HPDE6-E6E7 (cell line): ENCODE measurements around the gene PLPP7.
"Not testable (repeated sequence)": the region's sequence is repeated elsewhere in the genome, so short reads cannot be mapped to it uniquely, and the experiment has no call there.

Source experiments
- DNase-seq: peaks from one replicate; pipeline ENCODE4 v3.0.0; 2011; ENCODE audit warnings: missing footprints; ENCODE audit errors: extremely low spot score

The PLPP7 gene

DNA sequence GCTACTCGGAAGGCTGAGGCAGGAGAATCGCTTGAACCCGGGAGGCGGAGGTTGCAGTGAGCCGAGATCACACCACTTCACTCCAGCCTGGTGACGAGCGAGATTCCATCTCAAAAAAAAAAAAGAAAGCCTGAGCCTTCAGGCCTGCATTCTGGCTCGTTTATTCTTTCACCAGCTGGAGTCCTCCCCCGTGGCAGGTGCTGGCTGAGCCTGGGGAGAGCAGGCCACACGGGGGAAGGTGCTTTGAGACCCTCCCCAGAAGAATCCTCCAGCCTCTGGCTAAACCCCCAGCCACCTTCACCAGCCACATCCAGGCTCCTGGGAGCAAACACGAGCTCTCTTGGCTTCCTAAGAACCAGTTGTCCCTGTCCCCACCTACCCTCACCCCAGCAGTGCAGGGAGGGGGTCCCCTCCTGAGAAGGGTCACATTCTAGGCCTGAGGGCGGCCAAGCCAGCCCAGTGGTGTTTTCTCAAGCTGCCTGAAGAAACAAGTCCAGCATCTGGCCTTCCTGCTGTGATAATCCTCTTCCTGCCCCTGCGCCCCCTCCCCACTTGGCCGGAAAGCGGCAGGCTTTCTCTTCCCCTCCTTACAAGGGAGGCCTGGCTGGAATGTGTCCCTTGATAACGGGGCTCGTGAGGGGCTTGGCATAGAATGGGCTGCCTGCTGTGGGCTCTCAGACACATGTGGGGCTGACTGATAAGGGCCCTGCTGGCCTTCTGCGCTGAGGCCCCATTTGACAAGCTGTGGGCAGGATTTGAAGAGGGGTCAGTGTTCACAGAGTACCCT is 41.5 kb downstream of the PLPP7 start:
- DNase-seq, result no peak

DNA sequence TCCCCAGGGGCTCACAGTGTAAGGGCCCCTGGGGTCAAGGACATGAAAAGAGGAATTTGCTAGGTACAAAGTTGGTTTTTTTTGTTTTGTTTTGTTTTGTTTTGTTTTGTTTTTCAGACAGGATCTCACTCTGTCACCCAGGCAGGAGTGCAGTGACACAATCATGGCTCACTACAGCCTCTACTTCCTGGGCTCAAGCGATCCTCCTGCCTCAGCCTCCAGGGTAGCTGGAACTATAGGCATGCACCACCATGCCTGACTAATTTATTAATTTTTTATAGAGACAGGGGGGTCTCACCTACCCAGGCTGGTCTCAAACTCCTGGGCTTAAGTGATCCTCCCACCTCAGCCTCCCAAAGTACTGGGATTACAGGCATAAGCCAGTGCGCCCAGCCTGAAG is 42.5 kb downstream of the PLPP7 start:
- not testable (repeated sequence) for DNase-seq

DNA sequence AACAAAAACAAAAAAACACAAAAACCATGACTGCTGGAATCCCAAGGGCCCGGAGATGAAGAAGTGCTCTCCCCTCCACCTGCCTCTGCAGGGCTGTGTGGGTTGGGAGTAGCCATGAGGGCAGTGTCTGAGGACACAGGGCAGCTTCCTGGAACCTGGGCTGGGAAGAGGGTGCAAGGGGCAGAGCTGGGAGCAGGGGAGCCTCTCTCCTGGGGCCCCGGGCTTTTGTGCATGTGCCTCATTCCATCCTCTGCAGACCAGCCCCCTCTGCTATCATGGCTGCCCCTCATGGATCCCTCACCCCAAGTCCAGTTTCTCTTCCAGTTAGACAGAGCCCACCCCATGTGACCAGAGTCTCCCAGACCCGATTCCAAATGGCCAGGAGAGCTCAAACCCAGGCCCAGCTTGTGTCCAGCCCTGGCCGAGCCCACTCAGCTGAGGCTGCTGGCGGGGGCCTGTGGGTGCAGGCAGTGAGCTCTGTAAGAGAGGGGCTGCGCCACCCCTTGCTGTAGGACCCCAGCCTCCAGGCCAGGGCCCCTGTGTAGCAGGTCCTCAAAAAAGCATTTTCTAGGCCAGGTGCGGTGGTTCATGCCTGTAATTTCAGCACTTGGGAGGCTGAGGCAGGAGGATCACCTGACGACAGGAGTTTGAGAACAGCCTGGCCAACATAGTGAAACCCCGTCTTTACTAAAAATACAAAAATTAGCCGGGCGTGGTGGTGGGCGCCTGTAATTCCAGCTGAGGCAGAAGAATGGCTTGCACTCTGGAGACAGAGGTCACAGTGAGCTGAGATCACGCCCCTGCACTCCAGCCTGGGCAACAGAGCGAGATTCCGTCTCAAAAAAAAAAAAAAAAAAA is 44.5 kb downstream of the PLPP7 start:
- no peak for DNase-seq

DNA sequence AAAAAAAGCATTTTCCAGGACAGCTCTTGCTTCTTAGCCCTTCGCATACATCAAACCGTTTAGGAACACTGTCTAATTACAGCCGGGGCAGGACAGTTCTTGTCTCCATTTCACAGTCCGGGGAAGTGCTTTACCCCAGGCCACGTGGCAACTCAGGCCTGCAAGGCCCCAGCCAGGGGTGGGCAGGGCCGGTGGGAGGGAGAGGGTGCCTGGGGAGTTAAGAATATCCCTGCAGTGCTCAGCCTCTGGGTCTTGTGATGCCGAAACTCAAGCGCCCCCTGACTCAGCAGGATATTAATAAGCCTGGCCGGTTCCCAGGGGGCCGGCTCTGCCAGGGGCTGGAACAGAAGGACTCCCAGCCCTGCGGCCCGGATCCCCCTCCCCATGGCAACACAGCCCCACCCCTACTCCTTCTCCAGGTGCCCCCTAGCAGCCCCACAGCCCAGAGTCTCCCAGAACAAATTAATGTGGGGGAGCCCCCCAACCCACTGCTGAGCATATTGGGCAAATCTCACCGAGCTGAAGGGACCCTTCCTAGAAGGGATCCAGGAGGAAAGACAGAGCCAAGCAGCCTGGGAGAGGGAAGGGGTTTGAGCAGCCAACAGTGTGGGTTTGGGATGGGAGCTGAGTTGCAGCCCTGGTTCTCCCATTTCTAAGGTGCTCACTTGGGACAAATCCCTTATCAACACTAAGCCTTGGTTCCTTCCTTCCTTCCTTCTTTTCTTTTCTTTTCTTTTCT is 45.3 kb downstream of the PLPP7 start:
- DNase-seq, result no peak

DNA sequence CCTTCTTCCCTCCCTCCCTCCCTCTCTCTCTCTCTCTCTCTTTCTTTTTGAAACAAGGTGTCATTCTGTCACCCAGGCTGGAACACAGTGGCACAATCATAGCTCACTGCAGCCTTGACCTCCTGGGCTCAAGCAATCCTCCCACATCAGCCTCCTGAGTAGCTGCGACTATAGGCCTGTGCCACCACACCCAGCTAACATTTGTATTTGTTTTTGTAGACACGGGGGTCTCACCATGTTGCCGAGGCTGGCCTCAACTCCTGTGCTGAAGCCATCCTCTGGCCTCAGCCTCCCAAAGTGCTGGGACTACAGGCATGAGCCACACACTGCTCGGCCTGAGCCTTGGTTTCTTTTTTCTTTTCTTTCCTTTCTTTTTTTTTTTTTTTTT is 45.8 kb downstream of the PLPP7 start:
- no peak for DNase-seq

DNA sequence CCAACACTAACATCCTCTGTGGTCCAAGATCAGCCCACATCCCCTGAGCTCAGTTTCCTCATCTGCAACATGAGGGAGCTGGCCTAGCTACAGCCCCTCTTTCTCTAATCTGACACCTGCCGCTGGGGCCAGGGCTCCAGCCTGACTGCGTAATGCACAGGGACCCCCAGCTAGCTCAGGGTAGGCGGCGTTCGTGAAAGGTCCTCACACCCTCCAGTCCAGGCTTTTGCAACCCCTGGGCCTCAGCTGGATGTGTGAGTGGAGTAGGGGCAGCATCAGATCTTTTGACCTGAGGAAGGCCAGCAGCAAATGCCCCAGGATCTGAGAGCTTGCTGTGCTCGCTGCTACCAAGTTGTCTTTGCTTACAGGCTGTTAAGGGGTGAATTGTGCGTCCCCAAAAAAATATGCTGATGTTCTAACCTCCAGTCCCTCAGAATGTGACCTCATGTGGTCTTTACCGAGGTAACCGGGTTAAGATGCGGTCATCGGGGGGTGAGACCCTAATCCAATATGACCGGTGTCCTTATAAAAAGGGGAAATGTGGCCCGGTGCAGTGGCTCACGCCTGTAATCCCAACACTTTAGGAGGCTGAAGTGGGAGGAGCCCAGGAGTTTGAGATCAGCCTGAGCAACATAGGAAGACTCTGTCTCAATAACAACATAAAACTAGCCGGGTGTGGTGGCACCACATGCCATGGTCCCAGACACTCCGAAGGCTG is 47.8 kb downstream of the PLPP7 start:
- no peak for DNase-seq

DNA sequence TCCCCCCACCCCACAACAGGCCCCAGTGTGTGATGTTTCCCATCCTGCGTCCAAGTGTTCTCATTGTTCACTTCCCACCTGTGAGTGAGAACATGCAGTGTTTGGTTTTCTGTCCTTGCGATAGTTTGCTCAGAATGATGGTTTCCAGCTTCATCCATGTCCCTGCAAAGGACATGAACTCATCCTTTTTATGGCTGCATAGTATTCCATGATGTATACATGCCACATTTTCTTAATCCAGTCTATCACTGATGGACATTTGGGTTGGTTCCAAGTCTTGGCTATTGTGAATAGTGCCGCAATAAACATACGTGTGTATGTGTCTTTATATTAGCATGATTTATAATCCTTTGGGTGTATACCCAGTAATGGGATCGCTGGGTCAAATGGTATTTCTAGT is 49.7 kb downstream of the PLPP7 start:
- DNase-seq, result not testable (repeated sequence)

DNA sequence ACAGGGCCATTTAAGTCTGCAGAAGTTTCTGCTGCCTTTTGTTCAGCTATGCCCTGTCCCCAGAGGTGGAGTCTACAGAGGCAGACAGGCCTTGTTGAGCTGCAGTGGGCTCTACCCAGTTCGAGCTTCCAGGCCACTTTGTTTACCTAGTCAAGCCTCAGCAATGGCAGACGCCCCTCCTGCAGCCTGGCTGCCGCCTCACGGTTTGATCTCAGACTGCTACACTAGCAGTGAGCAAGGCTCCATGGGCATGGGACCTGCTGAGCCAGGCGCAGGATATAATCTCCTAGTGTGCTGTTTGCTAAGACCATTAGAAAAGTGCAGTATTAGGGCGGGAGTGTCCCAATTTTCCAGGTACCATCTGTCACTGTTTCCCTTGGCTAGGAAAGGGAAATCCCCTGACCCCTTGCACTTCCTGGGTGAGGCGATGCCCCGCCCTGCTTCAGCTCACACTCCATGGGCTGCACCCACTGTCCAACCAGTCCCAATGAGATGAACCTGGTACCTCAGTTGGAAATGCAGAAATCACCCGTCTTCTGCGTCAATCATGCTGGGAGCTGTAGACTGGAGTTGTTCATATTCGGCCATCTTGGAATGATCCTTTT is 55.5 kb downstream of the PLPP7 start:
- DNase-seq, result not testable (repeated sequence)

DNA sequence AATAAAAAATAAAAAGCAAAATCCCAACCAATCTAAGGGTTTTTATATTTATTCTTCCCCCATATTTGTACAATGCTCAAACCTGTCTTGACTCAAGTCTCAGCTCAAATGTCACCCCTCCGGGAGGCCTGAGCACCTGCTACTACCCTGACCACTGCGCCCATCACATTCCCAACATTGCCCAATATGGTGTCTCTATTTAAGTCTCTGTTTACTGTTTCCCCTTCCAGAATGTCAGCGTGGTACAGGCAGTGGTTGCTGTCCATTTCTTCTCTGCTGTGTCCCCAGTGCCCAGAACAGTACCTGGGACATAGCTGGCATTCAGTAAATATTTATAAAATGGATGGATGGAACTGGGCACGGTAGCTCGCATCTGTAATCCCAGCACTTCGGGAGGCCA is 57.0 kb downstream of the PLPP7 start:
- DNase-seq, result no peak

DNA sequence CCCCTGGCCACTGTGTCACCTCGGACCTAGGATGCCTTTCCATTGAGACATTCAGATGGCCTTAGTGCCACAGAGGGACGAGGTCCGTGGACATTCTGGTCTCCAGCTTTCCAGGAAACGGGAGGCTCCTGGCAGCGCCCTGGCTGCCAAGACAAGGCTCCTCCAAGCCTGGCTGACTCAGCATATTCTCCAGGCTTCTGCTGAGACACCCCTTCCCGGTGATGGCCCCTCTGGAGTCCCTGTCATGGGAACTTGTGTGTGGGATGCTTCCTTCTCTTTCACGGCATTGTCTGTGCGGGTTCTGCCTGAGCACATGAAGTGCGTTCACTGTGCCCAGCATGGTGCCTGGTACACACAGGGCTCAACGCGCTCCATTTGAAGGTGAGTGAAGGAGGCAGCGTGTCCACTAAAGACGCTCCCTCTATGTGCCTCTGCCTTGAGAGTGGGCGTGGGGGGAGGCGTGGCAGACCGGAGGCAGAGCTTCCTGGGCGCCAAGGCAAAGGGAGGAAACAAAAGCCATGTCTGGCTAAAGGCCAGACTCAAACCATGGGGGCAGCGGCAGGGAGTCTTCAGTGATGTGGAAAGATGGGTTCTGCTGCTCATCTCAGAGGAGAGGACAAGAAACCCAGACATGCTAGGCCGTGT is 58.0 kb downstream of the PLPP7 start:
- no peak for DNase-seq

DNA sequence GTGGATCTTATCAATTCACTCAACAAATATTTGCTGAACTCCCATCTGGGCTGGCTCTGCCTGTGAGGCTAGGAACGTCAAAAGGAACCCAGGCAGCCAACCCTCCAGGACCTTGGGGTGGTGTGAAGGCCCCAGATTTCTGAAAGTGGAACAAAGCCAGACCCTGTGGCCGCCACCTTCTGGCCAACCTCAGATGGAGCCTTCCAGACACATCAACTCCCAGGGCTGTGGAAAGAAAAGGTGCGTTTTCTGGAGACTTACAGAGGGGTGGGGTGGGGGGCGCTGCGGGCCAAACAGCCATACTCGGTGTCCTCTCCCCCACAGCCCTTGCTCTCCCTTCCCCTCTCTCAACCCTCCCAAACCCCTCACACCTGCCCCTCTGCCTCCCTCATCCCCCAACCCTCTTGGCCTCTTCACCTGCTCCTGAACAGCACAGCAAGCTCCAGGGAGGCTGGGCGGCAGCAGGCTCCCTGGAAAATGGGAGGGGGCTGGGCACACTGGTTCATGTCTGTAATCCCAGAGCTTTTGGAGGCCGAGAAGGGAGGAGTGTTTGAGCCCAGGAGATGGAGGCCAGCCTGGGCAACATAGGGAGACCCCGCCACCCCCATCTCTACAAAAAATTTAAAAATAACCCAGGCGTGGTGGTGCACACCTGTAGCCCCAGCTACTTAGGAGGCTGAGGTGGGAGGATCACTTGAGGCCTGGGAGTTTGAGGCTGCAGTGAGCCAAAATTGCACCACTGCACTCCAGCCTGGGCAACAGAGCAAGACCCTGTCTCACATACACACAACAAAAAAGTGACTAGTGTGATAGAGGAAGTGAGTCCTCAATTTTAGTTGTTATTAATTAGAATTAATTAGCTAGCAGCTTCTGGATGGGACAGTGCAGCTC is 59.4 kb downstream of the PLPP7 start:
- no peak for DNase-seq

DNA sequence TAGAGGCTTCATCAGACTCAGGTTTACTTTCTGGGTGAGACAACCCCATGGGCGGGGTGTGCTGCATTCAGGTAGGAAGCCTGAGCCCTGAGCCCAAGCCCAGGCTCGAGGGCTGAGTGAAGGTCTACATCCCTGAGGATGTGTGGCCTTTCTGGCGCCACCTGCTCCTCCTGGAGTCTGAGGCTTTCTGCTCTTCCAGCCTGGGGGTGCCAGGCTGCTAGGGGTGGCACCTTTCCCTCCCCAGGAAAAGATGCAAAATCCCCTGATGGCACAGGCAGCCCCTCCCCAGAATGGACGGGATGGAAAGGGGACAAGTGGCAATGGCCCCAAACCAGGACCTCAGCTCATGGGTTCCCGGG is 60.0 kb downstream of the PLPP7 start:
- no peak for DNase-seq

DNA sequence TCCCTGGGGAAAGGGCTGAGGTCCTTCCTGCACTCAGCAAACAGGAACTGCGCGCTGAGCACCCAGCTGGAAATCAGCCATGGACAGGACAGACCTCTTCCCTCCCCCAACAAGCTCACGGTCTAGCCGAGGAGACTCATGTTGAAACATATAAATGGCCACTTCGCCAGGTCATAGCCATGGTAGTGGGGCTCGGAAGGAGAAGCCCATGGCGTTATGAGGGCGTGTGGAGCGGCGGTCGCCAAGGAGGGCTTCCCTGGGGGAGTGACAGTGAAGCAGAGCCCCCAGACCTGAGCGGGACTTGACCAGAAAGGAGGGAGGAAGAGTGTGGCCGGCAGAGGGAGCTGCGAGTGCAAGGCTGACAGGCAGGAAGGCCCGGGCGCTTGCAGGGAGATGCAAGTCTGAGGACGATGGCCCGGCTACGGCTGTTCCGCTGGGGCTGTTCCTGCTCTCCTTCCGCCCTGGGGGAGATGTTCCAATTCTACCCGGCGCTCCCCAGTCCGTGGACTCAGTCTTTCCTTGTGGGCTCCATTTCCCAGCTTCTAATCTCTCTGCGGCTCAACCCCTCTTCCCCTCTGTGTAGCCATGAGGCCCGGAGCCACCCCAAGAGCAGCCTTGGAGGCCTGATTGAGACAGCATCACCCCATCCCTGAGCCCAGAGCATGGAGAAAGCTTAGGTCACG is 60.5 kb downstream of the PLPP7 start:
- DNase-seq, result peak; percentile 81

DNA sequence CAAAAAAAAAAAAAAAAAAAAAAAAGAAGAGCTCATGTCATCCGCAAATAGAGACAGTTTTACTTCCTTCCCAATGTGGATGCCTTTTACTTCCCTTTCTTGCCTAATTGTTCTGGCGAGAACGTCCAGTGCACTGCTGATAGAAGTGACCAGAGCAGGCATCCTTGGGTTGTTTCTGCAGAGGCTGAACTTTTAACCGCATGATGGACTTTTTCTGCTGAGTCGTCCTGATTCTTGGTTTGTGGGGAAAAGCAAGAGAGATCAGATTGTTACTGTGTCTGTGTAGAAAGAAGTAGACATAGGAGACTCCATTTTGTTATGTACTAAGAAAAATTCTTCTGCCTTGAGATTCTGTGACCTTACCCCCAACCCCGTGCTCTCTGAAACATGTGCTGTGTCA is 67.0 kb downstream of the PLPP7 start:
- not testable (repeated sequence) for DNase-seq

DNA sequence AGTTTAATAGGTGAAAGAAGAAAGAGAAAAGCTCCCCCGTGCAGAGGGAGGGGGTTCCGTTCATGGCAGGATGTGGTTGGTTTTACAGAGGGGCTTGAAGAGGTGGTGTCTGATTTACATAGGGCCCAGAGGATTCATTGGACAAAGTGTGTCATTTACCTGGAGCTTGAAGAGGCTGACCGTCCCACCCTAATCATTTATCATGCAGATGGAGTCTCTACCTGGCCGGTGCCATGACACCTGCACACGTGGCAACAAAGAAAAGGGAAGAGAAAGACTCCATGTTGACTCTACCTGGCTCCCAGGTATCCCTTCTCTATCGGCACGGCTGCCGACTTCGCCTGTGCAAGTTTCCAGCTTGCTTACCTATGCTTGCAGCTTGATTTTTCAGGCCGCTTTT is 69.0 kb downstream of the PLPP7 start:
- no peak for DNase-seq
